Fibroblast of lung (primary cell): ENCODE measurements around the gene ACO1. TPM values are rescaled to one million over a fixed set of nuclear protein-coding genes. Genes with fewer than 3 reads are reported as not detected.
A peak's percentile ranks its signal among the peaks of the same experiment; 100 is the strongest.

Experiments
- DNase-seq, 2 donors: peaks; one replicate each; pipeline versions ENCODE4 v3.0.0 to v3.0.0-alpha.2; 2010; ENCODE audit warnings: low read depth in 2 of 2
- H2AFZ ChIP-seq: 2 replicates; pipeline ENCODE4 v1.5.1; 2012; ENCODE audit warnings: low read length, control low read depth, inconsistent platforms
- H3K27ac ChIP-seq: 2 replicates; pipeline ENCODE4 v1.5.1; 2011; ENCODE audit warnings: low read length, control low read depth; ENCODE audit not compliant: insufficient read depth
- H3K27me3 ChIP-seq: 2 replicates; pipeline ENCODE4 v1.5.1; 2011; ENCODE audit warnings: mild to moderate bottlenecking, low read length; ENCODE audit not compliant: control insufficient read depth, insufficient read depth
- H3K36me3 ChIP-seq: 2 replicates; pipeline ENCODE4 v1.5.1; 2011; ENCODE audit warnings: low read length; ENCODE audit not compliant: control insufficient read depth, insufficient read depth
- H3K4me1 ChIP-seq: 2 replicates; pipeline ENCODE4 v1.5.1; 2011; ENCODE audit warnings: low read length; ENCODE audit not compliant: control insufficient read depth, insufficient read depth; ENCODE audit errors: extremely low read depth
- H3K4me2 ChIP-seq: 2 replicates; pipeline ENCODE4 v1.5.1; 2011; ENCODE audit warnings: low read length, control low read depth; ENCODE audit not compliant: insufficient read depth; ENCODE audit errors: extremely low read depth
- H3K4me3 ChIP-seq, 4 experiments: fragments of 200-600 bp in 1 of 4; sonication (generic) in 1 of 4; replicated peaks in 1 of 4; 2 replicates each; pipeline ENCODE4 v1.5.1; 2011 to 2016; ENCODE audit warnings: low read length in 4 of 4, low read depth in 3 of 4, mild to moderate bottlenecking in 3 of 4, control low read depth in 2 of 4, inconsistent platforms in 1 of 4, mixed read lengths in 1 of 4; ENCODE audit not compliant: insufficient read depth in 1 of 4; ENCODE audit errors: control extremely low read depth in 1 of 4
- H3K79me2 ChIP-seq: 2 replicates; pipeline ENCODE4 v1.5.1; 2012; ENCODE audit warnings: mild to moderate bottlenecking, low read length, inconsistent platforms; ENCODE audit not compliant: control insufficient read depth, insufficient read depth
- H3K9ac ChIP-seq: 2 replicates; pipeline ENCODE4 v1.5.1; 2011; ENCODE audit warnings: mild to moderate bottlenecking, low read length, control low read depth; ENCODE audit not compliant: insufficient read depth
- H3K9me3 ChIP-seq: 2 replicates; pipeline ENCODE4 v1.5.1; 2012; ENCODE audit warnings: low read depth, low read length; ENCODE audit not compliant: control insufficient read depth, insufficient read depth
- H4K20me1 ChIP-seq: 2 replicates; pipeline ENCODE4 v1.5.1; 2011; ENCODE audit warnings: low read length; ENCODE audit not compliant: control insufficient read depth, insufficient read depth; ENCODE audit errors: extremely low read depth
- CTCF ChIP-seq, 2 donors: IDR thresholded peaks in 1 of 2; conservative IDR thresholded peaks in 1 of 2; 1 replicate in 1 of 2; 2 replicates in 1 of 2; pipeline ENCODE4 v1.5.1; 2011 to 2012; ENCODE audit warnings: low read length in 2 of 2, control low read depth in 1 of 2, inconsistent platforms in 1 of 2, low read depth in 1 of 2, mild to moderate bottlenecking in 1 of 2
- EZH2 ChIP-seq: IDR thresholded peaks from 2 replicates; pipeline ENCODE4 v1.5.1; 2012; ENCODE audit warnings: low read length, control low read depth, mild to moderate bottlenecking; ENCODE audit errors: missing control alignments
- polyA plus RNA-seq, 2 donors: library from polyadenylated mRNA; depleted of rRNA in 1 of 2; stranded (reverse) in 1 of 2; unstranded in 1 of 2; fragments of >200 nt; gene quantifications; 2 replicates each; pipeline ENCODE4 v1.2.1, GENCODE V29; 2011 to 2012; ENCODE audit warnings: missing spikeins in 1 of 2
- total RNA-seq: library from RNA; depleted of rRNA; stranded (reverse); fragments of >200 nt; gene quantifications from 2 replicates; pipeline ENCODE4 v1.2.1, GENCODE V29; 2014

ACO1 gene
- total and polyA plus RNA-seq, 2 donors (not counting 1 experiment from before 2014, with no cell fraction given): 77.8 to 158 TPM

- H3K4me1 ChIP-seq: peaks cover 19% of the 10 kb centered on the region
- peaks cover 4% of the 10 kb centered on the region for H3K36me3 ChIP-seq
- H2AFZ ChIP-seq: no peak overlapping the region
- no peaks in the 10 kb centered on the region for H3K27me3 ChIP-seq
- H3K79me2 ChIP-seq: no peaks in the 10 kb centered on the region
- H3K9me3 ChIP-seq: no peaks in the 10 kb centered on the region
- H3K4me3 ChIP-seq: no peak overlapping the region
- peak overlapping the region; percentile 43 for H3K27ac ChIP-seq
- H3K9ac ChIP-seq: no peak overlapping the region
- TF ChIP-seq EZH2 (no peak), CTCF (conservative IDR thresholded peaks at IDR 0.05 in 1 of 2, IDR thresholded peaks at IDR 0.05 in 1 of 2; ENCODE audit: low read depth in 1 of 2, low read length in 2 of 2) (no peak)
- H4K20me1 ChIP-seq: no peaks in the 10 kb centered on the region
- peak; percentile 92 to 98 for DNase-seq
- H3K4me2 ChIP-seq: peak overlapping the region; percentile 56
These were observed 42.0 kb downstream of the ACO1 start for GRCh38 chr9:32426278-32426939.

GRCh38 chr9:32427111-32427873 lies 42.8 kb downstream of the ACO1 start:
- no peak for TF ChIP-seq CTCF (conservative IDR thresholded peaks at IDR 0.05 in 1 of 2, IDR thresholded peaks at IDR 0.05 in 1 of 2; ENCODE audit: low read depth in 1 of 2, low read length in 2 of 2)
- no peak for TF ChIP-seq EZH2
- H3K36me3 ChIP-seq: peaks cover 4% of the 10 kb centered on the region
- H3K27me3 ChIP-seq: no peaks in the 10 kb centered on the region
- no peaks in the 10 kb centered on the region for H4K20me1 ChIP-seq
- H3K4me3 ChIP-seq: no peak overlapping the region
- no peak overlapping the region for H3K27ac ChIP-seq
- H3K4me2 ChIP-seq: peak overlapping the region; percentile 9
- H3K79me2 ChIP-seq: no peaks in the 10 kb centered on the region
- DNase-seq: peak; percentile 33 to 56
- H3K9me3 ChIP-seq: no peaks in the 10 kb centered on the region
- peaks cover 19% of the 10 kb centered on the region for H3K4me1 ChIP-seq
- H3K9ac ChIP-seq: no peak overlapping the region
- H2AFZ ChIP-seq: no peak overlapping the region

- no peaks in the 10 kb centered on the region for H3K79me2 ChIP-seq
- peaks cover 19% of the 10 kb centered on the region for H3K4me1 ChIP-seq
- no peaks in the 10 kb centered on the region for H4K20me1 ChIP-seq
- TF ChIP-seq EZH2 (no peak), CTCF (conservative IDR thresholded peaks at IDR 0.05 in 1 of 2, IDR thresholded peaks at IDR 0.05 in 1 of 2; ENCODE audit: low read depth in 1 of 2, low read length in 2 of 2) (no peak)
- peak; percentile 38 to 75 for DNase-seq
- no peak overlapping the region for H3K27ac ChIP-seq
- H2AFZ ChIP-seq: no peak overlapping the region
- no peaks in the 10 kb centered on the region for H3K27me3 ChIP-seq
- no peak overlapping the region for H3K4me3 ChIP-seq
- no peak overlapping the region for H3K4me2 ChIP-seq
- peaks cover 3% of the 10 kb centered on the region for H3K36me3 ChIP-seq
- no peak overlapping the region for H3K9ac ChIP-seq
- H3K9me3 ChIP-seq: no peaks in the 10 kb centered on the region
These were observed 46.3 kb downstream of the ACO1 start for GRCh38 chr9:32430720-32431119.
